Stimulated activated CD8-positive, alpha-beta memory T cell treated with anti-CD3 and anti-CD28 coated beads, Interleukin-15, amount 100 ng/mL, for 24 hours (primary cell): ENCODE data around the gene EME1.

Source experiments
- DNase-seq: peaks from one replicate; pipeline ENCODE4 v3.0.0-alpha.2; 2020; ENCODE audit warnings: low read depth

EME1 gene

DNA sequence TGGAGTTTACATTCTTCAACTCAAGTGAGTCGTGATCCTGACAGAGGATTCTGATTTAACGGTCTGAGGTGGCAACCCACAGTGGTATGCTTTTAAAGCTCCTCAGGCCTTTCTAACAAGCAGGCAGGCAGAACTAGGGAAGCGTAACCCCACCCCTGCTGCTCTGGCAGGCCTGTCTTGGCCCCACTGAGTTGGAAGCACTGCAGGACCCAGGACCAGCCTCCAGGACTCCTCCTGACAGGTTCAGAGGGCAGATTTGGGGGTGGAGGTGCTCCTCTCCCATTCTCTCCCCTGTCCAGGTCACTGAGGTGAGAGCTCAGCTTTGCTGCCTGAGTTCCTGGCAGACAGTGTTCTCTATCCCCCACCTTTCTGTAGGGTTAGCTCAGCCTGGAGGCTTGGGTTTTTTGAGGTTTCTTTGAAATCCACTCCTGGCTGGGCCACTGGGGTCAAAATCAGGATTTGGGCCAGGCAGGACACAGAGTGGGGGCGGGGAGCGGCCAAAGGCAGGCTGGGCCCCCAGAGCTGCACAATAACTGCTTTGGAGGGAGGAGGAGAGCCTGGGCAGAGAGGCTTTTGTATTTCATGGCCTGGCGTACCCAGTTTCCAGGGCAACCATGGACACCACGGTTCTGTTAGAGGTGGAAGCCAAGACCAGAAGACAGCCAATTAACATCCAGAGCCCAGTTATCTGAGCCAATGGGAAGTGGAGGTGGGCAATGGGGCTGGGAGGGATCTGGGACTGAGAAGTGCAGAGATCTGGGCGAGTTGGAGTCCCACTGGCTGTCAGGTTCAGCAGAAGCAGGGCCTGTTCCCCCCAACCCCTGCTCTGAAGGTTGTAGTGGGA, 9.6 kb upstream of the EME1 start:
- DNase-seq = no peak

GRCh38 chr17:50364061-50364458, 9.0 kb upstream of the EME1 start:
- no peak for DNase-seq

DNA sequence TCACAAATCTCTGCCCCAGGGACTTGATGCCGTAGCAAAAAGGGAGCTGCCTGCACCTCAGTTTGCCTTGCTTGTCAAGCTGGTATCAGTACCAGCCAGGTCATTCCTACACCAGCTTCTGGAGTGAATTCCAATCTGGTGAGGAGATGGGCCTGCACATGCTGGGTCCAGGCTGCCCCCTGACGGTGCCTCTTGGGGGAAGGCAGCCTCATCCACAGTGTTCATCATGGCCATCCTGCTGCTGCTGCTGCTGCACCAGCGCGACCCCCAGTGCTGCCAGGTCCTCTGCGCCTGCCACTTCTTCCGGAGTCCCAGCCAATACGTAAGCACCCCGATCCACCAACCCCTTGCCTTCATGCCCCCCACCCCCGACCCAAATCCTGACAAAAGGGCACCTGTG, 8.3 kb upstream of the EME1 start:
- no peak for DNase-seq

- DNase-seq = no peak
These were observed 7.9 kb upstream of the EME1 start for GRCh38 chr17:50365165-50365564.

DNA sequence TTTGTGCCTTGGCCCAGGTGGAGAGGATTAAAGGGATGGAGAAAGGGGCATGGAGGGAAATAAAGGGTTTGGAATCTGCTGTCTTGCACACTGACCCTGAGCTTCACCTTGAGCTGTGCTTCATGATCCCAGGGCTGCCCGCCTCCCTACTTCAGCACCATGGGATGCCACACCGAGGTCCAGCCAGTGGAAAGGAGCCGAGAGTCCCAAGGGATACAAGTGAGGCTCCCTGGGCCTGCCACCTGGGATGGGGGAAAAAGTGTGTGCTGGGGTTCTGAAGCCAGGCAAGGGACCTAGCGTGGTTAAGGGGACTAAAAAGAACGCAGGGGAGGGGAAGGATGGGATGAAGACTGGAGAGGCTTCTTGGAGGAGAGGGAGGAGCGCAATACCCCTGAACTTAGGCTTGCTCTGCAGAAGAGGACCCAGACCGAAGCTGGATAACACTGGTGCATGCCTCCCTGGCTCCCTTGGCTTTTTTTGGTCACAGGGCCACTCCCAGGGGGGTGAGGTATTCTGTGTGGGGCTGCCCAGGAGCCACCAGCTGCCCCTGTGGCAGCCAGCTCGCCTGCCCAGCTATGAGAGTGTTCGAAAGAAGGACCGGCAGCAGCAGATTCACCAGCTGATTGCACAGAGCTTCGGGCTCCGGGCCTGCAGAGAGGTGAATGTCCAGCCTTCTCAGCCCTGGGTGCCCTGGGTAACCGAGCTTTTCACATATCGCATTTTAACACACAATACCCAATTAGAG, 7.2 kb upstream of the EME1 start:
- no peak for DNase-seq

DNA sequence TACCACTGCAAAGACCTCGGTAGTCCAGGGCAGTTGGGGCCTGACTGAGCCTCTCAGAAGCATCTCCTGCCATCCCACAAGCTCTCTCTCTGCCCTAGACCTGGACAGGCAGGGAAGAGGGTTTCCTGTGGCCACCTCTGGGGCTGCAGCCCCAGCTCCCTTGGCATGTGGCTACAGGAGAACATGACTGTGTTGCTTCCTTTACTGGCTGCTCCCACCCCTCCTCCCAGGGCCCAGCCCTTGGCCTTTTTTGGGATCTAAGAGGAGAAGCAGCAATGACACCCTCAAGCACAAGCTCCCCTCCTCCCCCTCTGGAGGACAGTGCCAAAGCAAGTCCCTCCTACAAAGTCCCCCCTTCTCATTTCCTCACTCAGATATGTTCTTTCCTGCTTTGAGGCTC, 5.6 kb upstream of the EME1 start:
- no peak for DNase-seq

DNA sequence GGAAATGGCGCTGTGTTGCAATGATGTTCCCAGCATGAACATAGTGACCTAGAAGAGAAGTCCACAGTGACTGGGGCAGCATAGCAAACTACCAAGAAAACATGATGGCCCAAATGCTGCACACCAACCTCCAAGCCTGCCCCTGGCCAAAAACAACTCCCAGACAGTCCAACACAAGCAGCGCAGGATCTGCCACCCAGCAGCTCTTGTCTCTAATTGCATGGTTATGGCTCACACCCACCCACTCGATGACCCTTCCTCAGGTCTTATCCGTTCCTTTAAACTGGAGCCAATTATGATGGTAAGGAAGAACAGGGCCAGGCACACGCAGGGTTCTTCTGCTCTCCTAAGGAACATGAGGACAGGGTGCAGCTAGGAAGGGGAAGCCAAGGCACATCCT, 3.0 kb upstream of the EME1 start:
- DNase-seq = no peak

- DNase-seq = no peak
These were observed 1.5 kb upstream of the EME1 start for GRCh38 chr17:50371526-50371925.

GRCh38 chr17:50372222-50372757, 739 bp upstream of the EME1 start:
- DNase-seq = no peak

GRCh38 chr17:50373705-50374104, 676 bp downstream of the EME1 start:
- no peak for DNase-seq

- no peak for DNase-seq
These were observed 3.0 kb downstream of the EME1 start for GRCh38 chr17:50375858-50376538.

DNA sequence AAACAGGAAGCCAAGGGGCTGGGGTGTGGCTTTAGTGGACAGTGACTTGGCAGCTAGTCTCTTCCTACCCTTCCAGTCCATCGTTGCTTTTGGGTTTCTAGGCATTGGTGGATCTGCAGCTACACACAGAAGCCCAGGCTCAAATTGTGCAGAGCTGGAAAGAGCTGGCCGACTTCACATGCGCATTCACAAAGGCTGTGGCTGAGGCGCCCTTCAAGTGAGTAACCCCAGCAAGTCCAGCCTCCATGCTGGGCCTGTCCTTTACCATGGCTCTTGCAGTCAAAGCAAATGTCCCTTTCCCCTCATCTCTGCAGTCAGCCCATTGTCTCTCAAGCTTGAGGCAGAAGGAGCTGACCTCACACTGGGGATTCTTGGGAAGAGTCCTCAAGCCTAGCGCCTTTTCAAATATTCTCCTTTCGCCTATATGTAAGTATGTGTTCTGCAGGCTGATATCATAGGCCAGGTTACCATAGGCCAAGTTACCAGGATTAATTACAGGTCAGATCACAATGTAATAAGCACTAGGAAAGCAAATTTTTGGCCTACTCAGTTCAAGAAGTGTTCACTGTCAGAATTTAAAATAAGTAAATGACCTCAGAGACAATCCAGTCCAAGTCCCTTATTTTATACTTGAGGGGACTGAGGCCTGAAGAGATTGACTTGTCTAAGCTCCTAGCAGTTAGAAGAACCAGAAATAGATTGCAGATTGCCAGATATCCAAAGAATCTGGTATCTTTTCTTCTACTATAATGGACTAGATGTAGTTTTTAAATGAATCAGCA, 6.5 kb downstream of the EME1 start:
- DNase-seq = no peak

DNA sequence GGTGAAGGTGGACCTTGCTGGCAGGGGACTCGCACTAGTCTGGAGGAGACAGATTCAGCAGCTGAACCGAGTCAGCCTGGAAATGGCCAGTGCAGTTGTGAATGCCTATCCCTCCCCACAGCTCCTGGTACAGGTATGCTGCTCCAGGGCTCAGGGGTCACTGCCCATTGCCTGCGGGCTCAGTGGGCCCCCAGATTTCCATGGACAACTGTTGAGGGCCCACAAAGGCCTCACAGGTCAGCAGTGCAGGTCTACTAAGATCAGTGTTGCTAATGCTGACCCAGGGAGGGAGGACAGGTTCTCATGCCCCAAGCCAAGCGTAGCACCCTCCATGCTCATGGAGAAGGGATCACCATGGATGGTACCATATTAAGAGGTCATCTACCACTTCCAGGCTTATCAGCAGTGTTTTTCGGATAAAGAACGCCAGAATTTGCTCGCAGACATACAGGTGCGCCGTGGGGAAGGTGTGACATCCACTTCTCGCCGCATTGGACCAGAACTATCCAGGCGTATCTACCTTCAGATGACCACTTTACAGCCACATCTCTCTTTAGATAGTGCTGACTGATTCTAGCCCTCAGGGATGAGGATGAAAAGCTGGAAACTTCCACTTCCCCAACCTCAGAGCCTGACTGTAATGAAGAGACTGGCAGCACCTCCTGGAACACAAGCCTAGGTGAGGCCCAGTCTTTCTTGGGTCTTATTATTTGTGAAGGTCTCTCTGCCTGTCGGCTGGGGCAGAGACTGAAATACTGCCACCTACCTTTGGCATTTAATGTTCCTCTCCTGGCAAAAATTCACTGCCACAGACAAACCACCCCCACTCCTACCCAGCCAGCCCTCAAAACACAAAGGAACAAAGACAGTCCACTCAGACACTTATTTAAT, 7.6 kb downstream of the EME1 start:
- no peak for DNase-seq

DNA sequence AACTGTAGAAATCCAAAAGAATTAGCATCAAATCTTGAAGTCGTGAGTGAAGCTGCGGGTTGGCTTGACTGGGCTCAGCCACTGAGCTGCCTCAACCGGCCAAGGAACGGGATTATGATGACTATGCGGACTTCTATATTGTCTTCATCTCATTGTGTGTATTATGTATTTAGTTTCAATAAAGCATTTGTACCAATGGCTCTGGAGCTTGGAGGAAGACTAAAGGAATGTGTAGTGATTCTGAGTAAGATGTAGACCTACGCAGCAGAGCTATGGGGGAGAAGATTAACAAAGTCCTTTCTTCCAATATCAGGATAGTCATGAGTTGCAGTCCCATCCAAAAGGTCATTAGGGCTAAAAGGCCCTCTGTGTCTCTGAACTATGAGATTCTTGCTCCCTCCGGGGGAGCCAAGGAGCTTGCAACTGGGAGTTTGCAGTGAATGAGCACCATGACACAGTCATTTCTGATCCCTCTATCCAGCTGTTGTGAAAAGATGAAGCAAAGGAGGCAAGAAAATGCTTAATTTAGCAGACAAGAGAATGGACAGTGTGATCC, 8.3 kb downstream of the EME1 start:
- no peak for DNase-seq

GRCh38 chr17:50381920-50382319, 8.9 kb downstream of the EME1 start:
- DNase-seq = no peak

DNA sequence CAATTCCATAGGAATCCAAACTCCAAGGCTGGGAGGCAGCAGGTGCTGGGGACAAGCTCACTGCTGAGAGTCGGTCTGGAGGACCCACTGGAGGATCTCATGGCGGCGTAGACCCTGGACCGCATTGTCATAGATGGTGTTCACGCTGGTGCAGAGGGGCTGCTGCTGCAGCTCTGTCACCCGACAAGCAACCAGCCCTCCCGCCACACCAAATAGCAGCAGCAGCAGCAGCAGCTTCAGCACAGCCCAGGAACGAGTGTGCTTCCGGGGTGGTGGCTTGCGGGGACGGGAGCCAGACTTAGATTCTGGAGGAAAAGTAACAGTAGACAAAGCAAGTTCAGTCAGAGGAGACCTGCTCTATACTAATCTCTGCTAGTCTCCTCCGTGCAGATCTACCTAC, 9.9 kb downstream of the EME1 start:
- DNase-seq = no peak

- DNase-seq = no peak
These were observed 13.5 kb downstream of the EME1 start for GRCh38 chr17:50386510-50386909.

GRCh38 chr17:50388728-50389127, 15.7 kb downstream of the EME1 start:
- DNase-seq = no peak

GRCh38 chr17:50389534-50389933, 16.5 kb downstream of the EME1 start:
- DNase-seq = no peak

DNA sequence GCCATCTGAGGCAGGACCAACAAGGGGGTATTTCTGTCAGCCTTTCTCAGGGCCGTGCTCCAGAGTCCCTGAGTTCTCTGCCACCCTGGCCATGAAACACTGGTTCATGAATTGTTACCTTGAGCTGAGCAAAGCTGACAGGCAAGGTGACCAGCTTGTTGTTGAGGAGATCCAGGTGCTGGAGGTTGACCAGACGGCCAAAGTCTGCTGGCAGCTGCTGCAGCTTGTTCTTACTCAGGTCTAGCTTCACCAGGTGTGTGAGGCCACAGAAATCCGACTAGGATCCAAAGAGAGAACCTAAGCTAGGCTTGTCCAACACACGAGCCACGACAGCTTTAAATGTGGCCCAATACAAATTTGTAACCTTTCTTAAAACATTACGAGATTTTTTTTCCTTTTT, 19.6 kb downstream of the EME1 start:
- DNase-seq = no peak

GRCh38 chr17:50393700-50394099, 20.7 kb downstream of the EME1 start:
- DNase-seq = no peak
